SK-MEL-5 (cell line): Measurements from ENCODE around the gene OR8A1. TPM values are rescaled to one million over a fixed set of nuclear protein-coding genes. Genes with fewer than 3 reads are reported as not detected.

Source experiments
- small RNA-seq, 2 experiments: library from RNA; depleted of rRNA; stranded (forward); fragments of <200 nt; gene quantifications; one replicate each; pipeline ENCODE3, GENCODE V24; 2014
- total RNA-seq: library from RNA; depleted of rRNA; stranded (reverse); fragments of >200 nt; shearing (Covaris generic); gene quantifications from 2 replicates; pipeline ENCODE4 v1.2.3, GENCODE V29; 2014; rRNA removed

Gene OR8A1
- total RNA-seq, 1 experiment from 2014 or later = not detected

Small RNA genes lying within 50 kb of the gene (small RNA-seq; reads per million reads assigned to genes)
- 0 reads per million in 2 experiments for gene OR8A3P

Other genes with a start within 250 kb of the OR8A1 start
- not detected in 2 replicates for gene OR8D2, start 249.8 kb upstream of the OR8A1 start, total RNA-seq
- gene OR8B2, start 185.5 kb upstream of the OR8A1 start, total RNA-seq = not detected in 2 replicates
- not detected in 2 replicates for gene OR8B3, start 171.0 kb upstream of the OR8A1 start, total RNA-seq
- not detected in 2 replicates for gene OR8B4, start 145.1 kb upstream of the OR8A1 start, total RNA-seq
- gene OR8B8, start 124.3 kb upstream of the OR8A1 start, total RNA-seq = not detected in 2 replicates
- gene OR8B12, start 26.3 kb upstream of the OR8A1 start, total RNA-seq = not detected in 2 replicates
- gene PANX3, start 41.4 kb downstream of the OR8A1 start, total RNA-seq = not detected in 2 replicates
- gene TBRG1, start 52.9 kb downstream of the OR8A1 start, total RNA-seq = 19.1 and 22.0 TPM in 2 replicates
- gene SIAE, start 103.7 kb downstream of the OR8A1 start, total RNA-seq = 27.9 and 29.1 TPM in 2 replicates
- gene SPA17, start 103.9 kb downstream of the OR8A1 start, total RNA-seq = 7.9 and 9.6 TPM in 2 replicates
- 0.87 TPM in 1 of 2 replicates, not detected in the other for gene NRGN, start 169.9 kb downstream of the OR8A1 start, total RNA-seq
- gene VSIG2, start 182.3 kb downstream of the OR8A1 start, total RNA-seq = not detected in 2 replicates
- not detected in 2 replicates for gene ESAM, start 192.3 kb downstream of the OR8A1 start, total RNA-seq
- 6.7 and 7.8 TPM in 2 replicates for gene MSANTD2, start 230.4 kb downstream of the OR8A1 start, total RNA-seq